Aorta (tissue), 5 donors: ENCODE data around the gene THSD7A. TPM values are rescaled to one million over a fixed set of nuclear protein-coding genes. Genes with fewer than 3 reads are reported as not detected.

Source experiments
- ATAC-seq: fragments of 200-7000 bp; cut with Tn5 transposase; one replicate; pipeline ENCODE4 v1.9.1; 2022; ENCODE audit warnings: moderate library complexity; ENCODE audit not compliant: low FRiP score
- DNase-seq, 2 donors: peaks; one replicate each; pipeline ENCODE4 v3.0.0-alpha.2; 2020
- H3K27ac ChIP-seq, 2 donors: one replicate each; pipeline ENCODE4 v1.5.1; 2013; ENCODE audit warnings: low read length in 2 of 2, mild to moderate bottlenecking in 2 of 2, moderate library complexity in 2 of 2, control low read depth in 1 of 2, inconsistent platforms in 1 of 2, low read depth in 1 of 2
- H3K27me3 ChIP-seq, 2 donors: one replicate each; pipeline ENCODE4 v1.6.1; 2013; ENCODE audit warnings: control low read depth in 1 of 2, low read length in 1 of 2, mild to moderate bottlenecking in 1 of 2, moderate library complexity in 1 of 2; ENCODE audit not compliant: insufficient read depth in 2 of 2, control insufficient read depth in 1 of 2
- H3K36me3 ChIP-seq, 2 donors: one replicate each; pipeline ENCODE4 v1.6.1; 2013; ENCODE audit warnings: control low read depth in 1 of 2, low read length in 1 of 2, mild to moderate bottlenecking in 1 of 2; ENCODE audit not compliant: insufficient read depth in 2 of 2, control insufficient read depth in 1 of 2
- H3K4me1 ChIP-seq, 2 donors: one replicate each; pipeline ENCODE4 v1.6.1; 2013; ENCODE audit warnings: low read length in 2 of 2, control low read depth in 1 of 2, mild to moderate bottlenecking in 1 of 2, moderate library complexity in 1 of 2; ENCODE audit not compliant: insufficient read depth in 2 of 2, control insufficient read depth in 1 of 2
- H3K4me3 ChIP-seq, 2 donors: one replicate each; pipeline ENCODE4 v1.5.1; 2013; ENCODE audit warnings: low read length in 2 of 2, control low read depth in 1 of 2, mild to moderate bottlenecking in 1 of 2
- H3K9me3 ChIP-seq: one replicate; pipeline ENCODE4 v1.6.1; 2013; ENCODE audit warnings: mild to moderate bottlenecking, low read length; ENCODE audit not compliant: control insufficient read depth
- WGBS, 2 donors: extraction: QIAGEN DNeasy Blood & Tissue Kit; methylation state at CpG; one replicate each; pipeline ENCODE4 v1.1.7; 2013; 5-methylcytosine and 5-hydroxymethylcytosine counted together
- intact Hi-C, 2 donors: fragments of 100-400 bp; cut with DNase I; formaldehyde crosslinking; loops; one replicate each; pipeline versions ENCODE4 v1.14.2 to v1.15.0; 2022
- polyA plus RNA-seq, 2 donors: library from polyadenylated mRNA; stranded (reverse); fragments of 200-250 nt; gene quantifications; one replicate each; pipeline ENCODE4 v1.2.3, GENCODE V29; 2013
- total RNA-seq, 2 donors: library from RNA; stranded (reverse); fragmentation: NEBNext Ultra II Directional; extraction: Animal tissue kit (Norgen Biotek cat#: 25700); gene quantifications; one replicate each; pipeline ENCODE4 v1.2.1, GENCODE V29; 2021
- donor health status: healthy with polysubstance abuse.
- donor health status: Bipolar disorder and iron deficiency.
- donor health status: DM: no; HTN: no; CAD: no.
- donor health status: DM: no; HTN: no; CAD: no.
- donor health status: DM: yes; HTN: yes; CAD: no.

THSD7A gene
- total and polyA plus RNA-seq, 4 donors = 0.03 to 20.0 (median 12.1) TPM; not detected in 1

GRCh38 chr7:11485636-11486035 is 346.4 kb downstream of the THSD7A start:
- Histone ChIP-seq H3K27me3 (no peaks in the 10 kb centered on the region), H3K4me1 (no peaks in the 10 kb centered on the region), H3K36me3 (no peaks in the 10 kb centered on the region), H3K27ac (no peak overlapping the region), H3K4me3 (no peak overlapping the region), H3K9me3 (no peaks in the 10 kb centered on the region)
- ATAC-seq = no peak
- no peak for DNase-seq
- intact Hi-C loops = no loop called here

- 71 to 79% methylated on average over 3 of the region's 3 CpGs for WGBS, 2 donors
- no peaks in the 10 kb centered on the region for H3K9me3 ChIP-seq
Measured at GRCh38 chr7:11480143-11480542, 351.9 kb downstream of the THSD7A start.

DNA sequence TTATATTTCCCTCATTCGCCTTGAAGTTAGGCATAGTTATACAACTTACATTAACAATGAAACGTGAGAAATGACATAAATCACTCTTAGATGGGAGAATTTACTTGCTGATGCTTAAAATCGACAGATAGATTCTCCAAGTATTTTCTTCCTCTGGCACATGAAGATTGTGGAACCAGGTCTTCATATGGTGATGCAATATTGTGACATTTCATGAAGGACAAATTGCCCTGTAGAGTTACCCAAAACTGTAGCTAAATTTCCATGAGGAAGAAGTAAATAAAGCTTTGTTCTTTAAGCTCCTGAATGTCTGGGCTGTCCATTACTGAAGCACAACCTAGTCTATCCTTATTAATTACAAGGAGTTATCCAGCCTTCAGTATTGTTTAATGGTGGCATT is 353.1 kb downstream of the THSD7A start:
- Histone ChIP-seq H3K9me3 (no peaks in the 10 kb centered on the region), H3K4me3 (no peak overlapping the region), H3K4me1 (no peaks in the 10 kb centered on the region), H3K27me3 (no peaks in the 10 kb centered on the region), H3K36me3 (no peaks in the 10 kb centered on the region), H3K27ac (no peak overlapping the region)
- DNase-seq (no peak), ATAC-seq (no peak)
- intact Hi-C loops = no loop called here
- WGBS, 2 donors = 74 to 82% methylated on average over 3 of the region's 3 CpGs

More at GRCh38 chr7:11480143-11480542, 351.9 kb downstream of the THSD7A start:
- Histone ChIP-seq H3K4me3 (no peak overlapping the region), H3K36me3 (no peaks in the 10 kb centered on the region), H3K27me3 (no peaks in the 10 kb centered on the region), H3K27ac (no peak overlapping the region), H3K4me1 (no peaks in the 10 kb centered on the region)
- no peak for ATAC-seq
- intact Hi-C loops = no loop called here
- DNase-seq = no peak

DNA sequence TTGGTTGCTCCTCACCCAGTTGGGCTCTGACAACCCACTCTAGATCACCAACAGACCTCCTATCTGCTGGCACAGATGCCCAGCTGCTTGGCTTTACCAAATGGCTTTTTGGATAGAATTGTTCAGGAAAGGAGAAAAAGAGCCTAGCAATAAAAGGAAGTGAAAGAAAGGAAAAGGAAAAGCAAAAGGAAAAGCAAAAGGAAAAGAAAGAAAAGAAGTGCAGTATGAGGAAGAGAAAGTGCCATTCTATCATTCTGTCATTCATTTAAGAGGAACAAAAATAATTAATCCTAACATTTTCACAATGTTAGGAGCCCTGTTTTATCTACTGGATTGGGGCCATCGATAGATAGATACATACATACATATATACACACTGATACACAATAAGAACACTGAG is 353.6 kb downstream of the THSD7A start:
- no peaks in the 10 kb centered on the region for H3K27me3 ChIP-seq
- H3K4me3 ChIP-seq = no peak overlapping the region
- H3K36me3 ChIP-seq = no peaks in the 10 kb centered on the region
- intact Hi-C loops = no loop called here
- no peak overlapping the region for H3K27ac ChIP-seq
- no peak for DNase-seq
- no peaks in the 10 kb centered on the region for H3K4me1 ChIP-seq
- ATAC-seq = no peak
- H3K9me3 ChIP-seq = no peaks in the 10 kb centered on the region
- 95 to 100% methylated on average over 1 of the region's 1 CpG for WGBS, 2 donors

- no peaks in the 10 kb centered on the region for H3K27me3 ChIP-seq
- WGBS, 2 donors = 55 to 73% methylated on average over 6 of the region's 6 CpGs
- H3K9me3 ChIP-seq = no peaks in the 10 kb centered on the region
- no peaks in the 10 kb centered on the region for H3K36me3 ChIP-seq
- DNase-seq (no peak), ATAC-seq (no peak)
- no peak overlapping the region for H3K27ac ChIP-seq
- intact Hi-C loops = no loop called here
- no peak overlapping the region for H3K4me3 ChIP-seq
- H3K4me1 ChIP-seq = no peaks in the 10 kb centered on the region
Measured at GRCh38 chr7:11474902-11475585, 357.0 kb downstream of the THSD7A start.

DNA sequence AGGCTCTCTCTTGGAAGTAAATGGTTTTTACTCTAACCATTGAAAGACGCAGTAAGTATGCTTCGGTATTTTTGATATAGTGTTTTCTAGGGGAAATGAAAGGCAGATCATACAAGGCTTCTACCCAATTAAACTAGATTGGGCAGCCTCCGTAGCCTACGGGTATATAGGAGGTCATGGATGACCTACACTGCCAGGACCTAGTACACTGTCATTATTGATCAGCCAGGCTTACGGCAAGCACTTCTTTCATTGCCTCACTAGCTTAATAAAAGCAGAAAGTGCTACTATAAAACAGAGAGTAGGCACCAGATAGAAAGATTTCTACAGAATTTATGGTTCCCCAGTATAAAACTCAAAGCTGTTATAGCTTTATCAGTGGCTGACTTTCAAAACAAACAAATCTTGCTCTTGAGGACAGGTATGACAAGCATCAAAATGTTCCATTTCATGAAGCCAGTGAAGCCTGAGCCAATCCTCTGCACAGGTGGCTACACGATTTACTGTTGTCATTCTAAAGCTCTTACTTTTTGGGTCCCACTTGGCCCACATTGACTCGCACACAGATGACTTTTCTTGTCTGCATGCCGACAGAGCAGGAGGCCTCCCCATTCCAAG is 358.1 kb downstream of the THSD7A start:
- intact Hi-C loops = no loop called here
- no peak for DNase-seq
- Histone ChIP-seq H3K27ac (no peak overlapping the region), H3K4me1 (no peaks in the 10 kb centered on the region), H3K4me3 (no peak overlapping the region), H3K27me3 (no peaks in the 10 kb centered on the region), H3K36me3 (no peaks in the 10 kb centered on the region), H3K9me3 (no peaks in the 10 kb centered on the region)
- 88 to 90% methylated on average over 8 of the region's 8 CpGs for WGBS, 2 donors
- no peak for ATAC-seq

DNA sequence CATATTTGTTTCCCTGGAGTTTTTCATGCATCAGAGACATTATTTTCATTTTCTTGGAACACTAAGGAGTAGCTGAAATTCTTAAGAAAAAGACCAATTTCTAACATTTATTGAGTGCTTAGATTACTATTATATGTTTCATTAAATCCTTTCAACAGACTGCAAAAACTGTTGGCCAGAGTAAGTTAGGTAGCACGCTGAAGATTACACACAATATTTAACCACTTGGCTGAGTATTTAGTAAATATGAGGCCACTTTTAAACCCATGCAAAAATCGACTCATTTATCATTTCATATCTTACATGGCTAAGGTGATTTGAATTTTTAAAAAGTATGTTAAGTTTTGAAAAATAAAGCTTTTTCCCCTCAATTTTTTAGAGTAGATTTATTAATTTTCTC is 358.8 kb downstream of the THSD7A start:
- H3K27me3 ChIP-seq = no peaks in the 10 kb centered on the region
- WGBS, 2 donors = 76% methylated on average over 2 of the region's 2 CpGs
- no peak overlapping the region for H3K4me3 ChIP-seq
- no peak overlapping the region for H3K27ac ChIP-seq
- H3K9me3 ChIP-seq = no peaks in the 10 kb centered on the region
- DNase-seq (no peak), ATAC-seq (no peak)
- intact Hi-C loops = no loop called here
- no peaks in the 10 kb centered on the region for H3K4me1 ChIP-seq
- H3K36me3 ChIP-seq = no peaks in the 10 kb centered on the region

DNA sequence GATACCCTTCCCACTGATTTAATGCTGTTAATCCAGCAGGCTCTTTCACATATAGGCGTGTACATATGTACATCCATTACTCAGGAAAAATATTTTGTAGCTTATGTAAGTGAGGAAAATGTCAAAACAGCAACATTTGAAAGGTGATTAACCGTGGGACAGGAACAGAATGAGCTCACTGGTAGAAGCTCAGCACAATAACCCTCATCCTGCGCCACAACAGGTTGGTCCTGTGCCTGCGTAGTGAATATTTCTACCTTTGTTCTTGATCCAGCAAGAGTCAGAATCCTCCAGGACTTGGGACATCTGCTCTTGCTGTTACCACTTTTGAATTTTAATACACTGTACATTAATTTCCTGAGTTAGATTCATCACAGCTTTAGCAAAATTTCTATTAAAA is 359.4 kb downstream of the THSD7A start:
- Histone ChIP-seq H3K4me3 (no peak overlapping the region), H3K4me1 (no peaks in the 10 kb centered on the region), H3K36me3 (no peaks in the 10 kb centered on the region), H3K27me3 (no peaks in the 10 kb centered on the region), H3K27ac (no peak overlapping the region), H3K9me3 (no peaks in the 10 kb centered on the region)
- WGBS, 2 donors = 76 to 90% methylated on average over 4 of the region's 4 CpGs
- ATAC-seq = no peak
- intact Hi-C loops = no loop called here
- DNase-seq = no peak

DNA sequence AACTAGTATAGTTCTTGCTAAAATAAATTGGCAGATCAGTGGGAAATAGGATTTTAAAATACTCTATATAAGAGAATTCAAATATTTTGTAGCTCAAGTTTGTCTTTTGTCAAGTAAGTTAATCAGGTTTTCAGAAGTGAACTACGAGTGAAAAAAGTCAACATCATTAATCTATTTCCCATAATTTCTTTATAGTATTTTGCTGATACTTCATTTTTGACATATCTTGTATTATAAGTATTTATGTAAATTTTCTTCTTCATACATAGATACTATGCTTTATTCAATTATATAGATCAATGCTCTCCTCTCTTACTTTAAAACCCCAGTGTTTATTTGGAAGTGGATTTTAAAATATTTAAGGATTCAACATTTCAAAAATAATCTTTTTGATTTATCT is 360.7 kb downstream of the THSD7A start:
- 79 to 93% methylated on average over 1 of the region's 1 CpG for WGBS, 2 donors
- Histone ChIP-seq H3K4me1 (no peaks in the 10 kb centered on the region), H3K4me3 (no peak overlapping the region), H3K27ac (no peak overlapping the region), H3K36me3 (no peaks in the 10 kb centered on the region), H3K27me3 (no peaks in the 10 kb centered on the region), H3K9me3 (no peaks in the 10 kb centered on the region)
- DNase-seq = no peak
- intact Hi-C loops = no loop called here
- ATAC-seq = no peak
